ENCODE results near the gene P2RX7. TPM values are rescaled to one million over a fixed set of nuclear protein-coding genes. Genes with fewer than 3 reads are reported as not detected.

P2RX7 gene
- total and polyA plus RNA-seq, 7 donors: 0.60 to 8.0 (median 3.9) TPM

DNA sequence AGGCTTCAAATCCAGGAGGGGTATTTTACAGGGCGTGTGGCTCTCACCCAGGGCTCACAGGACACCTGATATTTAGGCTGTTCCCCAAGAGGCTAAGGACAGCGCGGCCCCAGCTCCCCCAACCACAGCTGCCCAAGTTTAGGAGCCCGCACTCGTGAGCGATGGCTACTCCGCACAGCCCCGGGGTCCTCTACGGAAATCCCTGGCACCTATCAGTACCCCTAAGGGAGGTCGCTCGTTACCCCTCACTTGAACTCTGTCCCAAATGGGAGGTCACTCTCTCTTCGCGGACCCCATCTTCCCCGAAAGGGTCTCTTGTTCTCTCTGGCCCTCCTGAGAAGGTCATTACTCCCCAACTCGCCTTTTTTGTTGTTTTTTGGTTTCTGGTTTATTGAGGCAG, 76.5 kb downstream of the P2RX7 start:
- H3K36me3 ChIP-seq: peaks cover 0 to 4% (median 0%) of the 10 kb centered on the region in 4 donors
- TF ChIP-seq, protein P1, sequence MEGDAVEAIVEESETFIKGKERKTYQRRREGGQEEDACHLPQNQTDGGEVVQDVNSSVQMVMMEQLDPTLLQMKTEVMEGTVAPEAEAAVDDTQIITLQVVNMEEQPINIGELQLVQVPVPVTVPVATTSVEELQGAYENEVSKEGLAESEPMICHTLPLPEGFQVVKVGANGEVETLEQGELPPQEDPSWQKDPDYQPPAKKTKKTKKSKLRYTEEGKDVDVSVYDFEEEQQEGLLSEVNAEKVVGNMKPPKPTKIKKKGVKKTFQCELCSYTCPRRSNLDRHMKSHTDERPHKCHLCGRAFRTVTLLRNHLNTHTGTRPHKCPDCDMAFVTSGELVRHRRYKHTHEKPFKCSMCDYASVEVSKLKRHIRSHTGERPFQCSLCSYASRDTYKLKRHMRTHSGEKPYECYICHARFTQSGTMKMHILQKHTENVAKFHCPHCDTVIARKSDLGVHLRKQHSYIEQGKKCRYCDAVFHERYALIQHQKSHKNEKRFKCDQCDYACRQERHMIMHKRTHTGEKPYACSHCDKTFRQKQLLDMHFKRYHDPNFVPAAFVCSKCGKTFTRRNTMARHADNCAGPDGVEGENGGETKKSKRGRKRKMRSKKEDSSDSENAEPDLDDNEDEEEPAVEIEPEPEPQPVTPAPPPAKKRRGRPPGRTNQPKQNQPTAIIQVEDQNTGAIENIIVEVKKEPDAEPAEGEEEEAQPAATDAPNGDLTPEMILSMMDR (IDR thresholded peaks at IDR 0.05): no peak
- no peak for TF ChIP-seq POLR2A (IDR thresholded peaks at IDR 0.05)
- TF ChIP-seq EP300 (IDR thresholded peaks at IDR 0.05): no peak
- TF ChIP-seq POLR2AphosphoS5 (IDR thresholded peaks at IDR 0.05): no peak
- DNase-seq: no peak
- intact Hi-C loops (cut with DNase I): loop anchor here (10.0 kb wide), 1 partner anchor 86 kb away; the partner anchor contains the start of gene CAMKK2
- 93% methylated on average over 15 of the region's 15 CpGs for WGBS, 2 donors
- peak overlapping the region; percentile 89 to 91 (median 90) for H3K27ac ChIP-seq
- no peaks in the 10 kb centered on the region for H3K27me3 ChIP-seq
- H3K4me1 ChIP-seq: peaks cover 0 to 16% (median 9%) of the 10 kb centered on the region in 4 donors
- H3K9me3 ChIP-seq: no peaks in the 10 kb centered on the region
- peak overlapping the region; percentile 62 to 73 (median 68) for H3K4me3 ChIP-seq

DNA sequence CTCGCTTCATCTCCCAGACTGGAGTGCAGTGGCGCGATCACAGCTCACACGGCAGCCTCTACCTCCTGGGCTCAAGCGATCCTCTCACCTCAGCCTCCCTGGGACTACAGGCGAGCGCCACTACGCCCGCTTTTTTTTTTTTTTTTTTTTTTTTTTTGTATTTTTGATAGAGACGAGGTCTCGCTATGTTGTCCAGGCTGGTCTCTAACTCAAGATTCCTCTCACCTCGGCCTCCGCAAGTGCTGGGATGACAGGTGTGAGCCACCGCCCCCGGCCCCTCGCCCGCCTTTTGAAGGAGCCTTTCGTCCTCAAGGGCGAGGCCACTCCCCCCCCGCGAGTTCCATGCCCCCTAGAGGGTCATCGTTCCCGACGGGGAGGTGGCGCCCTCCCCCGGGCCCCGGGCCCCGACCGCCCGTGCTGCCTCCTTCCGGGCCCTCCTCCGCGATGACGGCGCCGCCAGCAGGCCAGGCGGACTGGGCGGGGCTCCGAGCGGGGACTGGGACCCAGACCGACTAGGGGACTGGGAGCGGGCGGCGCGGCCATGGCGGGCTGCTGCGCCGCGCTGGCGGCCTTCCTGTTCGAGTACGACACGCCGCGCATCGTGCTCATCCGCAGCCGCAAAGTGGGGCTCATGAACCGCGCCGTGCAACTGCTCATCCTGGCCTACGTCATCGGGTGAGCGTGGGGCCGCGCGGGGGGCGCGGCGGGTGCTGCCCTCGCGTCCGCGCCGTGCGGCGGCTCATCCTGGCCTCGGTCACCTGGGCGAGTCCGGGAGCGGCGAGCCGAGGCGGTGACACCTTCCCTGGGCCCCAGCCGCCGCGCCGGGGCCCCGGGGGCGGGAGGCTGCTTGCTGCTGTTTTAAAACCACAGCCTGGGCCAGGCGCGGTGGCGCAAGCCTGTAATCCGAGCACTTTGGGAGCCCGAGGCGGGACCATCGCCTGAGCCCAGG, 77.2 kb downstream of the P2RX7 start, which contains the start of gene P2RX4:
TSS of gene P2RX4 (plus strand) at position 506 of the 949 bp plus-strand sequence. CDS start at position 542, 36 bp downstream.
- WGBS, 2 donors: 7% methylated on average over 97 of the region's 97 CpGs
- H3K4me3 ChIP-seq: peak within 1 kb of the TSS; percentile 62 to 73 (median 68)
- H3K4me1 ChIP-seq: peaks cover 0 to 21% (median 15%) of the 10 kb centered on the region in 4 donors
- no peaks in the 10 kb centered on the region for H3K9me3 ChIP-seq
- intact Hi-C loops (cut with DNase I): loop anchor here (2.0 to 10.0 kb wide), 2 partner anchors 77 to 85 kb away; partner anchors contain the start of genes CAMKK2 and P2RX7
- H3K36me3 ChIP-seq: peaks cover 0 to 4% (median 0%) of the 10 kb centered on the region in 4 donors
- no peaks in the 10 kb centered on the region for H3K27me3 ChIP-seq
- peak; percentile 94 for DNase-seq
- peak within 1 kb of the TSS; percentile 89 to 91 (median 90) for H3K27ac ChIP-seq
- TF ChIP-seq POLR2A (IDR thresholded peaks at IDR 0.05) (peak; percentile 65 to 67), POLR2AphosphoS5 (IDR thresholded peaks at IDR 0.05) (peak; percentile 66 to 94 (median 86))
- TF ChIP-seq, protein P1 (IDR thresholded peaks at IDR 0.05): no peak

- WGBS, 2 donors: 93 to 96% methylated on average over 5 of the region's 5 CpGs
- intact Hi-C loops (cut with DNase I): no loop called here
- H3K36me3 ChIP-seq: peaks cover 0 to 12% (median 2%) of the 10 kb centered on the region in 4 donors
- no peaks in the 10 kb centered on the region for H3K9me3 ChIP-seq
- TF ChIP-seq POLR2A (IDR thresholded peaks at IDR 0.05) (no peak), POLR2AphosphoS5 (IDR thresholded peaks at IDR 0.05) (no peak), EP300 (IDR thresholded peaks at IDR 0.05) (no peak)
- TF ChIP-seq, protein P1 (IDR thresholded peaks at IDR 0.05): no peak
- H3K27ac ChIP-seq: no peak overlapping the region
- H3K4me3 ChIP-seq: no peak overlapping the region
- no peak for DNase-seq
- peaks cover 0 to 22% (median 17%) of the 10 kb centered on the region in 4 donors for H3K4me1 ChIP-seq
- no peaks in the 10 kb centered on the region for H3K27me3 ChIP-seq
Measured at GRCh38 chr12:121212875-121213274, 80.2 kb downstream of the P2RX7 start.

DNA sequence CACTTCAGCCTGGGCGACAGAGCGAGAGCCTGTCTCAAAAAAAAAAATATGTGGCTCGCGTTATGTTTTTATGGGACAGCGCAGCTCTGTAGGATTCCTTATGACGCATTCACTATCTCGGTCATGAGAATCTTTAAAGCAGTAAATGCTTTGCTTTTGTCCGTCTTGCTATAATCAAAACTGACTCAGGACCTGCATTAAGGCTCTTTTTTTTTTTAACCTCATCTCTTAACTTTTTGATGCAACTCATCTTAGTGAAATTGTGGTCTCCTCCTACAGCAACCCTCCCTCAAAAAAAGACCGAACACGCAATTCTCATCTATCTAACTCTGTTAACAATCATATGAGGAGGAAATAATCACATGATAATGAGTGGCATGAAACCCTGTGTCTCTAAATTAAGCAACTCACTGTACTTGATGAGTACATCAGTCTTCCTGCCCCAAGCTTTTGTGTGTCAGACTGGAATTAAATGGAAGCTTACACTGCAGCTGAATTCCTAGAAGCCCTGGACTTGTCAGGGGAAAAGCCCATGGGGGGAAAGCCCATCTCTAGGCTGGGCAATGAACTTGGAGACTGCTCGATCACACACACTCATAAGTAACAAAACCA, 81.6 kb downstream of the P2RX7 start:
- TF ChIP-seq POLR2AphosphoS5 (IDR thresholded peaks at IDR 0.05): peak in 1 of 4 donors; percentile 5
- TF ChIP-seq, protein P1 (IDR thresholded peaks at IDR 0.05): no peak
- intact Hi-C loops (cut with DNase I): no loop called here
- no peak overlapping the region for H3K4me3 ChIP-seq
- no peaks in the 10 kb centered on the region for H3K9me3 ChIP-seq
- H3K27me3 ChIP-seq: no peaks in the 10 kb centered on the region
- 61 to 77% methylated on average over 11 of the region's 11 CpGs for WGBS, 2 donors
- H3K36me3 ChIP-seq: peaks cover 0 to 17% (median 2%) of the 10 kb centered on the region in 4 donors
- H3K4me1 ChIP-seq: peaks cover 0 to 21% (median 16%) of the 10 kb centered on the region in 4 donors
- peak overlapping the region in 3 of 4 donors; percentile 36 to 55 (median 51) for H3K27ac ChIP-seq
- no peak for DNase-seq
